K562 (cell line): ENCODE measurements around the gene YJU2. TPM values are rescaled to one million over a fixed set of nuclear protein-coding genes. Genes with fewer than 3 reads are reported as not detected.

Experiments
- ATAC-seq: fragments of 200-7000 bp; cut with Tn5 transposase; 3 replicates; pipeline ENCODE4 v1.9.1; 2020; ENCODE audit warnings: moderate library complexity
- BruUV-seq: library from RNA; stranded (reverse); fragments of 400-500 nt; replicated peaks from 2 replicates; lab custom pipeline; 2021; lab: Mats Ljungman, UMichigan
- CTCF ChIA-PET: fragments of 300-600 bp; formaldehyde crosslinking; extraction: SDS; loops from one replicate; lab custom pipeline; 2021; ENCODE audit warnings: low intra/inter-chr PET ratio; lab: Yijun Ruan, JAX
- POLR2A ChIA-PET: fragments of 300-600, 350-650 bp; sonication (Branson Sonifier 250); formaldehyde crosslinking; extraction: SDS; loops from one replicate; lab custom pipeline; 2021; ENCODE audit warnings: antibody characterized with exemption, inconsistent platforms; lab: Yijun Ruan, JAX
- DNase-seq, 4 experiments: peaks; one replicate each; pipeline versions ENCODE4 v3.0.0 to v3.0.0-alpha.2; 2011 to 2018; ENCODE audit warnings: low spot score in 3 of 4, mixed read lengths in 3 of 4; ENCODE audit errors: extremely low read depth in 1 of 4
- FAIRE-seq: peaks from 2 replicates; lab custom pipeline; 2011; peaks lifted over from hg19 to GRCh38; lab: Jason Lieb, UNC
- H2AFZ ChIP-seq: 2 replicates; pipeline ENCODE4 v1.6.0; 2011; ENCODE audit warnings: low read depth, low read length, control low read depth, inconsistent platforms
- H3K27ac ChIP-seq: fragments of 200-600 bp; 3 replicates; pipeline ENCODE4 v1.8.0; 2011; ENCODE audit warnings: low read depth, mild to moderate bottlenecking, control low read depth, inconsistent platforms, low read length, moderate library complexity, mixed read lengths; ENCODE audit errors: extremely low read depth
- H3K27me3 ChIP-seq, 2 experiments: fragments of 300-600 bp in 1 of 2; 2 replicates in 1 of 2; 3 replicates in 1 of 2; pipeline versions ENCODE4 v1.6.0 to v1.8.0; 2011; ENCODE audit warnings: inconsistent platforms in 2 of 2, low read length in 2 of 2, mild to moderate bottlenecking in 1 of 2, mixed read lengths in 1 of 2, moderate library complexity in 1 of 2; ENCODE audit not compliant: control insufficient read depth in 2 of 2, insufficient read depth in 2 of 2
- H3K36me3 ChIP-seq: fragments of 300-600 bp; 3 replicates; pipeline ENCODE4 v1.8.0; 2011; ENCODE audit warnings: mild to moderate bottlenecking, low read length, inconsistent platforms; ENCODE audit not compliant: control insufficient read depth, insufficient read depth
- H3K4me1 ChIP-seq, 2 experiments: fragments of 200-600 bp in 1 of 2; replicated peaks in 1 of 2; 2 replicates in 1 of 2; 3 replicates in 1 of 2; pipeline versions ENCODE4 v1.5.1 to v1.8.0; 2011; ENCODE audit warnings: inconsistent platforms in 2 of 2, low read length in 2 of 2, mild to moderate bottlenecking in 1 of 2, mixed read lengths in 1 of 2, moderate library complexity in 1 of 2; ENCODE audit not compliant: control insufficient read depth in 2 of 2, insufficient read depth in 2 of 2
- H3K4me2 ChIP-seq: 2 replicates; pipeline ENCODE4 v1.6.1; 2011; ENCODE audit warnings: low read length, control low read depth, inconsistent platforms, mixed read lengths; ENCODE audit not compliant: insufficient read depth
- H3K4me3 ChIP-seq: fragments of 200-600 bp; sonication (generic), shearing (Covaris generic); 2 replicates; pipeline ENCODE4 v1.5.1; 2016; ENCODE audit warnings: control low read depth, inconsistent platforms
- H3K79me2 ChIP-seq: fragments of 200-600 bp; 3 replicates; pipeline ENCODE4 v1.8.0; 2011; ENCODE audit warnings: low read length, inconsistent platforms; ENCODE audit not compliant: control insufficient read depth, insufficient read depth
- H3K9ac ChIP-seq, 2 experiments: 2 replicates each; pipeline versions ENCODE4 v1.6.0 to v1.6.1; 2011; ENCODE audit warnings: low read depth in 2 of 2, low read length in 2 of 2, control low read depth in 1 of 2, inconsistent platforms in 1 of 2, mild to moderate bottlenecking in 1 of 2, mixed read lengths in 1 of 2; ENCODE audit not compliant: insufficient read depth in 1 of 2
- H3K9me1 ChIP-seq: one replicate; pipeline ENCODE4 v1.6.0; 2011; ENCODE audit warnings: inconsistent platforms, mild to moderate bottlenecking, low read length, moderate library complexity; ENCODE audit not compliant: control insufficient read depth, insufficient read depth
- H3K9me3 ChIP-seq: replicated peaks from 2 replicates; pipeline ENCODE4 v1.5.1; 2011; ENCODE audit warnings: low read depth, low read length, inconsistent platforms; ENCODE audit not compliant: control insufficient read depth, insufficient read depth
- H4K20me1 ChIP-seq: replicated peaks from 2 replicates; pipeline ENCODE4 v1.6.1; 2011; ENCODE audit warnings: low read length, inconsistent platforms, mixed read lengths; ENCODE audit not compliant: control insufficient read depth, insufficient read depth
- ETS1 ChIP-seq: conservative IDR thresholded peaks from 2 replicates; pipeline ENCODE4 v1.6.1; 2011; ENCODE audit warnings: low read depth, mild to moderate bottlenecking, low read length; ENCODE audit not compliant: control insufficient read depth
- FOXP1 ChIP-seq: sonication (generic); formaldehyde crosslinking; IDR thresholded peaks from 2 replicates; pipeline ENCODE4 v1.8.0; 2022; ENCODE audit warnings: mild to moderate bottlenecking, missing genetic modification reagents
- POLR3G ChIP-seq: IDR thresholded peaks from 2 replicates; pipeline ENCODE4 v1.6.1; 2011; ENCODE audit not compliant: insufficient read length, insufficient replicate concordance; ENCODE audit errors: extremely low read depth
- TARDBP ChIP-seq: fragments of 450-650 bp; IDR thresholded peaks from 2 replicates; pipeline ENCODE4 v1.6.1; 2016
- WGBS: fragments of 100-300 bp; shearing (Covaris generic); methylation state at CpG from one replicate; pipeline ENCODE4 v1.1.6; 2016; ENCODE audit warnings: low coverage, mixed read lengths; ENCODE audit not compliant: insufficient coverage; ENCODE audit errors: missing lambda C conversion rate; 5-methylcytosine and 5-hydroxymethylcytosine counted together
- in situ Hi-C: fragments of 300-500 bp; cut with MboI; formaldehyde crosslinking; loops from 4 replicates; pipeline ENCODE4 v1.15.0; 2018; ENCODE audit warnings: inconsistent platforms, mixed read lengths
- intact Hi-C: fragments of 100-400 bp; cut with micrococcal nuclease; formaldehyde crosslinking; loops from 2 replicates; pipeline ENCODE4 v1.14.2; 2022
- polyA plus RNA-seq, 8 experiments: library from polyadenylated mRNA; depleted of rRNA in 4 of 8; stranded (reverse) in 5 of 8; unstranded in 3 of 8; fragments of >200 nt; fragmentation: Nextera tagmentation in 2 of 8; fragmentation: Illumina TruSeq in 1 of 8; extraction: Ambion mirVana in 2 of 8; extraction: Trizol in 1 of 8; gene quantifications; 2 replicates each; pipeline versions ENCODE4 v1.2.1 to v1.2.3, GENCODE V29; 2011 to 2014; ENCODE audit warnings: inconsistent platforms in 1 of 8, missing spikeins in 1 of 8
- total RNA-seq, 7 experiments: library from RNA; depleted of rRNA in 6 of 7; stranded (reverse); fragments of >200 nt in 6 of 7; fragmentation: Illumina TruSeq in 2 of 7; extraction: Trizol in 2 of 7; gene quantifications; 2 replicates each; pipeline versions ENCODE4 v1.2.1 to v1.2.3, GENCODE V29; 2011 to 2021; ENCODE audit warnings: low replicate concordance in 1 of 7
- TF ChIP-seq, protein P1 (sequence below): fragments of 200-800 bp; sonication (Bioruptor generic); IDR thresholded peaks from 2 replicates; pipeline ENCODE4 v1.6.1; 2017; ENCODE audit warnings: missing genetic modification characterization, missing compliant biosample characterization

Gene YJU2
- total and polyA plus RNA-seq, 9 of the 15 experiments (the other 6 are each of a cell fraction or from before 2014, with no cell fraction given): 0.41 to 34.9 (median 19.3) TPM

GRCh38 chr19:4279267-4279529 lies 32.3 kb downstream of the YJU2 start:
- intact Hi-C loops: no loop called here
- Histone ChIP-seq H3K27ac (no peak overlapping the region), H3K9me1 (no peaks in the 10 kb centered on the region), H3K79me2 (no peaks in the 10 kb centered on the region), H3K27me3 (peaks cover 16 to 24% of the 10 kb centered on the region in 2 experiments; a peak in 4 of 5 replicates), H3K36me3 (no peaks in the 10 kb centered on the region), H3K4me2 (no peak overlapping the region), H4K20me1 (0 out of 2 replicates have a peak, but pooled peaks cover 5% of the 10 kb centered on the region), H2AFZ (no peak overlapping the region), H3K4me3 (no peak overlapping the region), H3K9me3 (no peaks in the 10 kb centered on the region), H3K4me1 (peaks cover 0 to 18% of the 10 kb centered on the region in 2 experiments; a peak in 4 of 5 replicates), H3K9ac (peak overlapping the region in 1 of 2 experiments; percentile 35; a peak in 1 of 4 replicates)
- 3% methylated on average over 8 of the region's 30 CpGs for WGBS
- POLR2A ChIA-PET: interaction anchor here (0.6 kb wide), 1 partner anchor 165 kb away, joined by 3 read pairs; no protein-coding TSS in a partner anchor
- ATAC-seq: no peak
- BruUV-seq: no TSS peak
- peak in 1 of 4 experiments; percentile 50 for DNase-seq
- no peak for FAIRE-seq
- CTCF ChIA-PET: no interaction called here
- TF ChIP-seq POLR3G (no peak), FOXP1 (CRISPR knock-in tag) (no peak), TARDBP (no peak), ETS1 (no peak)
- TF ChIP-seq, protein P1, sequence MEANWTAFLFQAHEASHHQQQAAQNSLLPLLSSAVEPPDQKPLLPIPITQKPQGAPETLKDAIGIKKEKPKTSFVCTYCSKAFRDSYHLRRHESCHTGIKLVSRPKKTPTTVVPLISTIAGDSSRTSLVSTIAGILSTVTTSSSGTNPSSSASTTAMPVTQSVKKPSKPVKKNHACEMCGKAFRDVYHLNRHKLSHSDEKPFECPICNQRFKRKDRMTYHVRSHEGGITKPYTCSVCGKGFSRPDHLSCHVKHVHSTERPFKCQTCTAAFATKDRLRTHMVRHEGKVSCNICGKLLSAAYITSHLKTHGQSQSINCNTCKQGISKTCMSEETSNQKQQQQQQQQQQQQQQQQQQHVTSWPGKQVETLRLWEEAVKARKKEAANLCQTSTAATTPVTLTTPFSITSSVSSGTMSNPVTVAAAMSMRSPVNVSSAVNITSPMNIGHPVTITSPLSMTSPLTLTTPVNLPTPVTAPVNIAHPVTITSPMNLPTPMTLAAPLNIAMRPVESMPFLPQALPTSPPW (CRISPR knock-in tag): peak; percentile 12; the same call in 1 of the 2 replicates
- in situ Hi-C loops: loop anchor here (10.0 kb wide), 1 partner anchor 66 kb away; the partner anchor contains the start of gene MPND
